HepG2 (cell line): ENCODE results near the gene RPL41. TPM values are rescaled to one million over a fixed set of nuclear protein-coding genes. Genes with fewer than 3 reads are reported as not detected.

Experiments used
- ADNP ChIP-seq: sonication (generic); formaldehyde crosslinking; IDR thresholded peaks from 2 replicates; pipeline ENCODE4 v1.4.0; 2020; ENCODE audit warnings: missing genetic modification reagents
- BATF2 ChIP-seq: sonication (generic); formaldehyde crosslinking; IDR thresholded peaks from 2 replicates; pipeline ENCODE4 v1.8.0; 2022; ENCODE audit warnings: mild to moderate bottlenecking, missing genetic modification reagents, moderate library complexity
- FOXA1 ChIP-seq, 2 experiments: fragments of 450-650 bp in 1 of 2; sonication (generic) in 1 of 2; formaldehyde crosslinking in 1 of 2; IDR thresholded peaks; 2 replicates each; pipeline versions ENCODE4 v1.4.0 to v1.6.1; 2016 to 2020; ENCODE audit warnings: missing genetic modification reagents in 1 of 2
- GFI1 ChIP-seq: sonication (generic); formaldehyde crosslinking; IDR thresholded peaks from 2 replicates; pipeline ENCODE4 v1.5.0; 2020; ENCODE audit warnings: missing genetic modification reagents, mild to moderate bottlenecking, borderline replicate concordance
- NCOR1 ChIP-seq: fragments of 200-600 bp; sonication (generic); IDR thresholded peaks from 2 replicates; pipeline ENCODE4 v1.7.0; 2017; ENCODE audit warnings: antibody characterized with exemption, low read length, borderline replicate concordance
- NFE2L2 ChIP-seq: fragments of 150-350 bp; IDR thresholded peaks from 2 replicates; pipeline ENCODE4 v1.6.1; 2014; ENCODE audit warnings: low read length
- ZMYM4 ChIP-seq: sonication (generic); formaldehyde crosslinking; IDR thresholded peaks from 2 replicates; pipeline ENCODE4 v1.8.1; 2023; ENCODE audit warnings: mild to moderate bottlenecking, missing genetic modification reagents
- ZNF513 ChIP-seq: sonication (generic); formaldehyde crosslinking; conservative IDR thresholded peaks from 2 replicates; pipeline ENCODE4 v1.5.0; 2020; ENCODE audit warnings: missing genetic modification reagents
- ZNF550 ChIP-seq: sonication (generic); formaldehyde crosslinking; IDR thresholded peaks from 2 replicates; pipeline ENCODE4 v1.4.0; 2020; ENCODE audit warnings: mild to moderate bottlenecking, missing genetic modification reagents, borderline replicate concordance
- ZNF572 ChIP-seq: sonication (generic); formaldehyde crosslinking; IDR thresholded peaks from 2 replicates; pipeline ENCODE4 v1.5.1; 2020; ENCODE audit warnings: mild to moderate bottlenecking, missing genetic modification reagents
- ZNF713 ChIP-seq: sonication (generic); formaldehyde crosslinking; IDR thresholded peaks from 2 replicates; pipeline ENCODE4 v1.4.0; 2020; ENCODE audit warnings: mild to moderate bottlenecking, missing genetic modification reagents
- polyA plus RNA-seq, 8 experiments: library from polyadenylated mRNA; depleted of rRNA in 3 of 8; stranded (reverse) in 7 of 8; unstranded in 1 of 8; fragments of >200 nt; fragmentation: Illumina TruSeq in 4 of 8; extraction: Trizol in 4 of 8; gene quantifications; 2 replicates each; pipeline versions ENCODE4 v1.2.1 to v1.2.3, GENCODE V29; 2011 to 2016; ENCODE audit warnings: low read depth in 4 of 8, missing spikeins in 1 of 8, mixed read lengths in 1 of 8; ENCODE audit not compliant: insufficient read depth in 1 of 8
- total RNA-seq, 5 experiments: library from RNA; depleted of rRNA; stranded (reverse); fragments of >200 nt; fragmentation: Illumina TruSeq; extraction: Trizol; gene quantifications; 2 replicates each; pipeline ENCODE4 v1.2.3, GENCODE V29; 2016; ENCODE audit warnings: low read depth in 1 of 5
- TF ChIP-seq, protein P1 (sequence below): sonication (generic); formaldehyde crosslinking; IDR thresholded peaks from 2 replicates; pipeline ENCODE4 v1.5.0; 2020; ENCODE audit warnings: mild to moderate bottlenecking, missing genetic modification reagents, borderline replicate concordance
- TF ChIP-seq, protein P2 (sequence below): sonication (generic); formaldehyde crosslinking; IDR thresholded peaks from 2 replicates; pipeline ENCODE4 v1.8.0; 2022; ENCODE audit warnings: missing genetic modification reagents, mild to moderate bottlenecking, borderline replicate concordance
- TF ChIP-seq, protein P3 (sequence below): sonication (generic); formaldehyde crosslinking; IDR thresholded peaks from 2 replicates; pipeline ENCODE4 v1.4.0; 2020; ENCODE audit warnings: mild to moderate bottlenecking, missing genetic modification reagents

The RPL41 gene
- total and polyA plus RNA-seq, 2 of the 13 experiments (the other 11 are each of a cell fraction or from before 2014, with no cell fraction given): 4,012 to 7,670 TPM

DNA sequence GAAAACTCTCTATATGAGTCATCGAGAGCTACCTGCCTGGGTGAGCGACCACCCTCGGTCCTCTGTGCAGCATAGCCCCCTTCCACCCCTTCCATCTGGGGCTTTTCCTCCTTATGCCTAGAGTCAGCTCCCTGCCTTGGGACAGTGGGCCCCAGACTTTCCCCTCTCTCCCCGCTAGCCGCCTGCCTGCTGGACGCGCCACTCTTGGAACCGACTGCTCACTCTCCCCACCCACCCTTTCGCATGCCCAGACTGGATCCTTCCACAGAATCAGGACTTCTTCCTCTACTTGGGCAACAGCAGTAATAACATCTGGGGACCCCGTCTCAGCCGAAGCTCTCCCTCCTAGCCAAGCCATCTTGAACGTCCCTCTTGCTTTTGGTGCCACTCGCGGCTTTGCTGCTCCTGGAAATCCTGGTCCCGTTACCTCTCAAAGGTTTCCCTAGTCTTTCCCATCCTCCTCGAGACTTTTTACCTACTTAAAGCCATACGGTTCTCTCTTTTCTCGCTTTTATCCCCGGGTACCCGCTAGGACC, 12.3 kb downstream of the RPL41 start (continued):
- TF ChIP-seq, protein P1, sequence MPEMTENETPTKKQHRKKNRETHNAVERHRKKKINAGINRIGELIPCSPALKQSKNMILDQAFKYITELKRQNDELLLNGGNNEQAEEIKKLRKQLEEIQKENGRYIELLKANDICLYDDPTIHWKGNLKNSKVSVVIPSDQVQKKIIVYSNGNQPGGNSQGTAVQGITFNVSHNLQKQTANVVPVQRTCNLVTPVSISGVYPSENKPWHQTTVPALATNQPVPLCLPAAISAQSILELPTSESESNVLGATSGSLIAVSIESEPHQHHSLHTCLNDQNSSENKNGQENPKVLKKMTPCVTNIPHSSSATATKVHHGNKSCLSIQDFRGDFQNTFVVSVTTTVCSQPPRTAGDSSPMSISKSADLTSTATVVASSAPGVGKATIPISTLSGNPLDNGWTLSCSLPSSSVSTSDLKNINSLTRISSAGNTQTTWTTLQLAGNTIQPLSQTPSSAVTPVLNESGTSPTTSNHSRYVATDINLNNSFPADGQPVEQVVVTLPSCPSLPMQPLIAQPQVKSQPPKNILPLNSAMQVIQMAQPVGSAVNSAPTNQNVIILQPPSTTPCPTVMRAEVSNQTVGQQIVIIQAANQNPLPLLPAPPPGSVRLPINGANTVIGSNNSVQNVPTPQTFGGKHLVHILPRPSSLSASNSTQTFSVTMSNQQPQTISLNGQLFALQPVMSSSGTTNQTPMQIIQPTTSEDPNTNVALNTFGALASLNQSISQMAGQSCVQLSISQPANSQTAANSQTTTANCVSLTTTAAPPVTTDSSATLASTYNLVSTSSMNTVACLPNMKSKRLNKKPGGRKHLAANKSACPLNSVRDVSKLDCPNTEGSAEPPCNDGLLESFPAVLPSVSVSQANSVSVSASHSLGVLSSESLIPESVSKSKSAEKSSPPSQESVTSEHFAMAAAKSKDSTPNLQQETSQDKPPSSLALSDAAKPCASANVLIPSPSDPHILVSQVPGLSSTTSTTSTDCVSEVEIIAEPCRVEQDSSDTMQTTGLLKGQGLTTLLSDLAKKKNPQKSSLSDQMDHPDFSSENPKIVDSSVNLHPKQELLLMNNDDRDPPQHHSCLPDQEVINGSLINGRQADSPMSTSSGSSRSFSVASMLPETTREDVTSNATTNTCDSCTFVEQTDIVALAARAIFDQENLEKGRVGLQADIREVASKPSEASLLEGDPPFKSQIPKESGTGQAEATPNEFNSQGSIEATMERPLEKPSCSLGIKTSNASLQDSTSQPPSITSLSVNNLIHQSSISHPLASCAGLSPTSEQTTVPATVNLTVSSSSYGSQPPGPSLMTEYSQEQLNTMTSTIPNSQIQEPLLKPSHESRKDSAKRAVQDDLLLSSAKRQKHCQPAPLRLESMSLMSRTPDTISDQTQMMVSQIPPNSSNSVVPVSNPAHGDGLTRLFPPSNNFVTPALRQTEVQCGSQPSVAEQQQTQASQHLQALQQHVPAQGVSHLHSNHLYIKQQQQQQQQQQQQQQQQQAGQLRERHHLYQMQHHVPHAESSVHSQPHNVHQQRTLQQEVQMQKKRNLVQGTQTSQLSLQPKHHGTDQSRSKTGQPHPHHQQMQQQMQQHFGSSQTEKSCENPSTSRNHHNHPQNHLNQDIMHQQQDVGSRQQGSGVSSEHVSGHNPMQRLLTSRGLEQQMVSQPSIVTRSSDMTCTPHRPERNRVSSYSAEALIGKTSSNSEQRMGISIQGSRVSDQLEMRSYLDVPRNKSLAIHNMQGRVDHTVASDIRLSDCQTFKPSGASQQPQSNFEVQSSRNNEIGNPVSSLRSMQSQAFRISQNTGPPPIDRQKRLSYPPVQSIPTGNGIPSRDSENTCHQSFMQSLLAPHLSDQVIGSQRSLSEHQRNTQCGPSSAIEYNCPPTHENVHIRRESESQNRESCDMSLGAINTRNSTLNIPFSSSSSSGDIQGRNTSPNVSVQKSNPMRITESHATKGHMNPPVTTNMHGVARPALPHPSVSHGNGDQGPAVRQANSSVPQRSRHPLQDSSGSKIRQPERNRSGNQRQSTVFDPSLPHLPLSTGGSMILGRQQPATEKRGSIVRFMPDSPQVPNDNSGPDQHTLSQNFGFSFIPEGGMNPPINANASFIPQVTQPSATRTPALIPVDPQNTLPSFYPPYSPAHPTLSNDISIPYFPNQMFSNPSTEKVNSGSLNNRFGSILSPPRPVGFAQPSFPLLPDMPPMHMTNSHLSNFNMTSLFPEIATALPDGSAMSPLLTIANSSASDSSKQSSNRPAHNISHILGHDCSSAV: 0 out of 2 replicates have a peak, but pooled peaks have one; percentile 23
- TF ChIP-seq NCOR1: no peak
- TF ChIP-seq ZNF513: no peak
- 0 out of 2 replicates have a peak, but pooled peaks have one; percentile 57 for TF ChIP-seq ZNF713 (CRISPR knock-in tag)
- no peak for TF ChIP-seq FOXA1 (IDR thresholded peaks at IDR 0.05)
- no peak for TF ChIP-seq FOXA1 (CRISPR knock-in tag; IDR thresholded peaks at IDR 0.05)
- TF ChIP-seq, protein P2, sequence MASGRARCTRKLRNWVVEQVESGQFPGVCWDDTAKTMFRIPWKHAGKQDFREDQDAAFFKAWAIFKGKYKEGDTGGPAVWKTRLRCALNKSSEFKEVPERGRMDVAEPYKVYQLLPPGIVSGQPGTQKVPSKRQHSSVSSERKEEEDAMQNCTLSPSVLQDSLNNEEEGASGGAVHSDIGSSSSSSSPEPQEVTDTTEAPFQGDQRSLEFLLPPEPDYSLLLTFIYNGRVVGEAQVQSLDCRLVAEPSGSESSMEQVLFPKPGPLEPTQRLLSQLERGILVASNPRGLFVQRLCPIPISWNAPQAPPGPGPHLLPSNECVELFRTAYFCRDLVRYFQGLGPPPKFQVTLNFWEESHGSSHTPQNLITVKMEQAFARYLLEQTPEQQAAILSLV (CRISPR knock-in tag): no peak
- TF ChIP-seq BATF2 (CRISPR knock-in tag): no peak
- TF ChIP-seq NFE2L2: no peak
- TF ChIP-seq ADNP (CRISPR knock-in tag): no peak
- TF ChIP-seq ZNF550 (CRISPR knock-in tag): 0 out of 2 replicates have a peak, but pooled peaks have one; percentile 41
- TF ChIP-seq ZMYM4 (CRISPR knock-in tag): no peak
- TF ChIP-seq, protein P3, sequence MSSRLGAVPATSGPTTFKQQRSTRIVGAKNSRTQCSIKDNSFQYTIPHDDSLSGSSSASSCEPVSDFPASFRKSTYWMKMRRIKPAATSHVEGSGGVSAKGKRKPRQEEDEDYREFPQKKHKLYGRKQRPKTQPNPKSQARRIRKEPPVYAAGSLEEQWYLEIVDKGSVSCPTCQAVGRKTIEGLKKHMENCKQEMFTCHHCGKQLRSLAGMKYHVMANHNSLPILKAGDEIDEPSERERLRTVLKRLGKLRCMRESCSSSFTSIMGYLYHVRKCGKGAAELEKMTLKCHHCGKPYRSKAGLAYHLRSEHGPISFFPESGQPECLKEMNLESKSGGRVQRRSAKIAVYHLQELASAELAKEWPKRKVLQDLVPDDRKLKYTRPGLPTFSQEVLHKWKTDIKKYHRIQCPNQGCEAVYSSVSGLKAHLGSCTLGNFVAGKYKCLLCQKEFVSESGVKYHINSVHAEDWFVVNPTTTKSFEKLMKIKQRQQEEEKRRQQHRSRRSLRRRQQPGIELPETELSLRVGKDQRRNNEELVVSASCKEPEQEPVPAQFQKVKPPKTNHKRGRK (CRISPR knock-in tag): no peak
- TF ChIP-seq GFI1 (CRISPR knock-in tag): no peak
- TF ChIP-seq ZNF572 (CRISPR knock-in tag): no peak
